Activated CD4-positive, alpha-beta T cell treated with anti-CD3 and anti-CD28 coated beads, Interleukin-2, amount 10 ng/mL, durations not matched to agents 24 days and 14 days (primary cell): ENCODE measurements around the gene SORCS2. TPM values are rescaled to one million over a fixed set of nuclear protein-coding genes. Genes with fewer than 3 reads are reported as not detected.

ENCODE experiments used
- DNase-seq: peaks from one replicate; pipeline ENCODE4 v3.0.0; 2022
- H3K27ac Mint-ChIP-seq: one replicate; pipeline ENCODE4 v1.8.0; 2022; ENCODE audit warnings: mild to moderate bottlenecking, mixed read lengths
- H3K27me3 Mint-ChIP-seq: one replicate; pipeline ENCODE4 v1.8.0; 2022; ENCODE audit warnings: mixed read lengths
- H3K36me3 Mint-ChIP-seq: one replicate; pipeline ENCODE4 v1.8.0; 2022; ENCODE audit warnings: low read depth, mild to moderate bottlenecking, mixed read lengths
- H3K4me1 Mint-ChIP-seq: one replicate; pipeline ENCODE4 v1.8.0; 2021; ENCODE audit warnings: mixed read lengths
- H3K4me3 Mint-ChIP-seq: one replicate; pipeline ENCODE4 v1.8.0; 2022; ENCODE audit warnings: mild to moderate bottlenecking, moderate library complexity, mixed read lengths
- H3K9me3 Mint-ChIP-seq: one replicate; pipeline ENCODE4 v1.8.0; 2021; ENCODE audit warnings: mixed read lengths
- intact Hi-C: fragments of 100-400 bp; cut with micrococcal nuclease; formaldehyde crosslinking; loops from one replicate; pipeline ENCODE4 v1.15.1; 2023
- total RNA-seq: library from RNA; stranded (reverse); gene quantifications from 2 replicates; pipeline ENCODE4 v1.2.3, GENCODE V29; 2022

The SORCS2 gene
- total RNA-seq, 1 donor from 2014 or later, result not detected

- H3K27ac Mint-ChIP-seq, result no peak overlapping the region
- no peaks in the 10 kb centered on the region for H3K27me3 Mint-ChIP-seq
- H3K4me3 Mint-ChIP-seq, result no peak overlapping the region
- no peaks in the 10 kb centered on the region for H3K9me3 Mint-ChIP-seq
- H3K4me1 Mint-ChIP-seq, result no peaks in the 10 kb centered on the region
- DNase-seq, result no peak
- H3K36me3 Mint-ChIP-seq, result peaks cover under 1% of the 10 kb centered on the region
- intact Hi-C loops, result no loop called here
Measured at GRCh38 chr4:7535094-7535493, 342.8 kb downstream of the SORCS2 start.

- DNase-seq, result no peak
- intact Hi-C loops, result no loop called here
- Mint-ChIP-seq H3K9me3 (no peaks in the 10 kb centered on the region), H3K27ac (no peak overlapping the region), H3K36me3 (peaks cover 1% of the 10 kb centered on the region), H3K4me1 (no peaks in the 10 kb centered on the region), H3K27me3 (no peaks in the 10 kb centered on the region), H3K4me3 (no peak overlapping the region)
Measured at GRCh38 chr4:7535619-7536018, 343.3 kb downstream of the SORCS2 start.

- Mint-ChIP-seq H3K4me1 (no peaks in the 10 kb centered on the region), H3K4me3 (no peak overlapping the region), H3K9me3 (no peaks in the 10 kb centered on the region), H3K36me3 (peaks cover 1% of the 10 kb centered on the region), H3K27me3 (no peaks in the 10 kb centered on the region), H3K27ac (no peak overlapping the region)
- intact Hi-C loops, result no loop called here
- no peak for DNase-seq
Measured at GRCh38 chr4:7536876-7537275, 344.5 kb downstream of the SORCS2 start.

GRCh38 chr4:7537853-7538400, 345.6 kb downstream of the SORCS2 start:
- no peaks in the 10 kb centered on the region for H3K4me1 Mint-ChIP-seq
- no peak for DNase-seq
- intact Hi-C loops, result no loop called here
- no peak overlapping the region for H3K4me3 Mint-ChIP-seq
- no peak overlapping the region for H3K27ac Mint-ChIP-seq
- no peaks in the 10 kb centered on the region for H3K27me3 Mint-ChIP-seq
- peaks cover 1% of the 10 kb centered on the region for H3K36me3 Mint-ChIP-seq
- H3K9me3 Mint-ChIP-seq, result no peaks in the 10 kb centered on the region

- Mint-ChIP-seq H3K27me3 (no peaks in the 10 kb centered on the region), H3K4me3 (no peak overlapping the region), H3K9me3 (no peaks in the 10 kb centered on the region), H3K27ac (no peak overlapping the region), H3K36me3 (peaks cover 1% of the 10 kb centered on the region), H3K4me1 (no peaks in the 10 kb centered on the region)
- no peak for DNase-seq
- intact Hi-C loops, result no loop called here
Measured at GRCh38 chr4:7538518-7538917, 346.2 kb downstream of the SORCS2 start.

GRCh38 chr4:7539186-7539585, 346.8 kb downstream of the SORCS2 start:
- no peak overlapping the region for H3K27ac Mint-ChIP-seq
- no peaks in the 10 kb centered on the region for H3K9me3 Mint-ChIP-seq
- H3K4me1 Mint-ChIP-seq, result no peaks in the 10 kb centered on the region
- peaks cover 1% of the 10 kb centered on the region for H3K36me3 Mint-ChIP-seq
- intact Hi-C loops, result no loop called here
- no peak for DNase-seq
- no peak overlapping the region for H3K4me3 Mint-ChIP-seq
- H3K27me3 Mint-ChIP-seq, result no peaks in the 10 kb centered on the region

GRCh38 chr4:7539659-7540058, 347.3 kb downstream of the SORCS2 start:
- H3K4me3 Mint-ChIP-seq, result no peak overlapping the region

GRCh38 chr4:7540206-7540605, 347.9 kb downstream of the SORCS2 start:
- H3K27me3 Mint-ChIP-seq, result no peaks in the 10 kb centered on the region
- no peak overlapping the region for H3K4me3 Mint-ChIP-seq
- DNase-seq, result no peak
- no peaks in the 10 kb centered on the region for H3K9me3 Mint-ChIP-seq
- no peak overlapping the region for H3K27ac Mint-ChIP-seq
- peaks cover 1% of the 10 kb centered on the region for H3K36me3 Mint-ChIP-seq
- H3K4me1 Mint-ChIP-seq, result no peaks in the 10 kb centered on the region
- intact Hi-C loops, result no loop called here

More at GRCh38 chr4:7539659-7540058, 347.3 kb downstream of the SORCS2 start:
- Mint-ChIP-seq H3K27ac (no peak overlapping the region), H3K36me3 (peaks cover 1% of the 10 kb centered on the region), H3K9me3 (no peaks in the 10 kb centered on the region), H3K4me1 (no peaks in the 10 kb centered on the region), H3K27me3 (no peaks in the 10 kb centered on the region)
- peak; percentile 90 for DNase-seq
- intact Hi-C loops, result no loop called here

GRCh38 chr4:7540654-7541413, 348.5 kb downstream of the SORCS2 start:
- DNase-seq, result no peak
- intact Hi-C loops, result no loop called here
- H3K36me3 Mint-ChIP-seq, result peaks cover 1% of the 10 kb centered on the region
- no peak overlapping the region for H3K27ac Mint-ChIP-seq
- no peaks in the 10 kb centered on the region for H3K27me3 Mint-ChIP-seq
- H3K4me1 Mint-ChIP-seq, result no peaks in the 10 kb centered on the region
- no peak overlapping the region for H3K4me3 Mint-ChIP-seq
- H3K9me3 Mint-ChIP-seq, result no peaks in the 10 kb centered on the region

- H3K4me3 Mint-ChIP-seq, result no peak overlapping the region
- no peaks in the 10 kb centered on the region for H3K9me3 Mint-ChIP-seq
- no peak for DNase-seq
- no peak overlapping the region for H3K27ac Mint-ChIP-seq
- no peaks in the 10 kb centered on the region for H3K4me1 Mint-ChIP-seq
- intact Hi-C loops, result no loop called here
- H3K27me3 Mint-ChIP-seq, result no peaks in the 10 kb centered on the region
- peaks cover 1% of the 10 kb centered on the region for H3K36me3 Mint-ChIP-seq
Measured at GRCh38 chr4:7541414-7541810, 349.1 kb downstream of the SORCS2 start.

- no peaks in the 10 kb centered on the region for H3K9me3 Mint-ChIP-seq
- H3K27me3 Mint-ChIP-seq, result no peaks in the 10 kb centered on the region
- DNase-seq, result no peak
- H3K4me1 Mint-ChIP-seq, result no peaks in the 10 kb centered on the region
- peaks cover 1% of the 10 kb centered on the region for H3K36me3 Mint-ChIP-seq
- intact Hi-C loops, result no loop called here
- no peak overlapping the region for H3K27ac Mint-ChIP-seq
- no peak overlapping the region for H3K4me3 Mint-ChIP-seq
Measured at GRCh38 chr4:7542781-7543180, 350.4 kb downstream of the SORCS2 start.

- no peaks in the 10 kb centered on the region for H3K4me1 Mint-ChIP-seq
- H3K4me3 Mint-ChIP-seq, result no peak overlapping the region
- no peak overlapping the region for H3K27ac Mint-ChIP-seq
- H3K27me3 Mint-ChIP-seq, result no peaks in the 10 kb centered on the region
- no peaks in the 10 kb centered on the region for H3K36me3 Mint-ChIP-seq
- intact Hi-C loops, result no loop called here
- no peak for DNase-seq
- peaks cover 8% of the 10 kb centered on the region for H3K9me3 Mint-ChIP-seq
Measured at GRCh38 chr4:7546152-7546808, 353.9 kb downstream of the SORCS2 start.

- Mint-ChIP-seq H3K4me1 (no peaks in the 10 kb centered on the region), H3K27ac (no peak overlapping the region), H3K36me3 (no peaks in the 10 kb centered on the region), H3K27me3 (no peaks in the 10 kb centered on the region), H3K9me3 (peaks cover 9% of the 10 kb centered on the region), H3K4me3 (no peak overlapping the region)
- intact Hi-C loops, result no loop called here
- DNase-seq, result no peak
Measured at GRCh38 chr4:7546809-7547367, 354.6 kb downstream of the SORCS2 start.

- H3K27me3 Mint-ChIP-seq, result no peaks in the 10 kb centered on the region
- H3K27ac Mint-ChIP-seq, result no peak overlapping the region
- DNase-seq, result no peak
- no peaks in the 10 kb centered on the region for H3K36me3 Mint-ChIP-seq
- H3K4me1 Mint-ChIP-seq, result no peaks in the 10 kb centered on the region
- peaks cover 12% of the 10 kb centered on the region for H3K9me3 Mint-ChIP-seq
- intact Hi-C loops, result no loop called here
- no peak overlapping the region for H3K4me3 Mint-ChIP-seq
Measured at GRCh38 chr4:7547368-7548040, 355.2 kb downstream of the SORCS2 start.
